ENCODE data around the gene TRAPPC4.

DNA sequence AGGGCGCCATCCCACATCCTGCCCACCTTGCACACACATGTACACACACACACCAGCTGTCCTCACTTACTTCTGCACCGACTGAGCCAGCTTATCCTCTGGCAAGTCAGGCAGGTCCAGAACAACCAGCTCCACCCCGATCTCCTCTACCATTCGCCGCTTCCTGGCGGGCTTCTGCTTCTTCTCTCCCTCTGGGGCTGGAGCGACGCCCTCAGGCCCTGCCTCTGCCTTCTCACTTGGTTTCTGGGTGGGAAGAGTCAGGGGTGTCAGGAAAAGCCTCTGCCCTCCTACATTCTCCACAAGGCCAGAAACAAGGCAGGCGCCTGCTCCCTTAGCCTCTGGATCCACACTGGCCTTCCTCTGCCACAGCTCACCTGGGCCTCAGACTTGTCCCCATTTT, 30.1 kb downstream of the TRAPPC4 start:
- TF ChIP-seq, protein P1, sequence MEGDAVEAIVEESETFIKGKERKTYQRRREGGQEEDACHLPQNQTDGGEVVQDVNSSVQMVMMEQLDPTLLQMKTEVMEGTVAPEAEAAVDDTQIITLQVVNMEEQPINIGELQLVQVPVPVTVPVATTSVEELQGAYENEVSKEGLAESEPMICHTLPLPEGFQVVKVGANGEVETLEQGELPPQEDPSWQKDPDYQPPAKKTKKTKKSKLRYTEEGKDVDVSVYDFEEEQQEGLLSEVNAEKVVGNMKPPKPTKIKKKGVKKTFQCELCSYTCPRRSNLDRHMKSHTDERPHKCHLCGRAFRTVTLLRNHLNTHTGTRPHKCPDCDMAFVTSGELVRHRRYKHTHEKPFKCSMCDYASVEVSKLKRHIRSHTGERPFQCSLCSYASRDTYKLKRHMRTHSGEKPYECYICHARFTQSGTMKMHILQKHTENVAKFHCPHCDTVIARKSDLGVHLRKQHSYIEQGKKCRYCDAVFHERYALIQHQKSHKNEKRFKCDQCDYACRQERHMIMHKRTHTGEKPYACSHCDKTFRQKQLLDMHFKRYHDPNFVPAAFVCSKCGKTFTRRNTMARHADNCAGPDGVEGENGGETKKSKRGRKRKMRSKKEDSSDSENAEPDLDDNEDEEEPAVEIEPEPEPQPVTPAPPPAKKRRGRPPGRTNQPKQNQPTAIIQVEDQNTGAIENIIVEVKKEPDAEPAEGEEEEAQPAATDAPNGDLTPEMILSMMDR (IDR thresholded peaks at IDR 0.05; ENCODE audit: control extremely low read depth in 1 of 3, insufficient read depth in 1 of 3, low read depth in 1 of 3, low read length in 3 of 3), result no peak
- TF ChIP-seq MAFK (IDR thresholded peaks at IDR 0.05; ENCODE audit: low read depth, low read length) (no peak), EZH2 (IDR thresholded peaks at IDR 0.05; ENCODE audit: low read depth, low read length, severe bottlenecking) (no peak), POLR2AphosphoS5 (IDR thresholded peaks at IDR 0.05; ENCODE audit: low read depth, low read length) (no peak), TAF1 (IDR thresholded peaks at IDR 0.05; ENCODE audit: low read depth, low read length) (no peak), PHF8 (conservative IDR thresholded peaks at IDR 0.05; ENCODE audit: low read depth, low read length) (no peak), POLR2A (IDR thresholded peaks at IDR 0.05; ENCODE audit: control extremely low read depth in 1 of 2, low read depth in 2 of 2, low read length in 2 of 2) (no peak)
- TF ChIP-seq, protein P2, sequence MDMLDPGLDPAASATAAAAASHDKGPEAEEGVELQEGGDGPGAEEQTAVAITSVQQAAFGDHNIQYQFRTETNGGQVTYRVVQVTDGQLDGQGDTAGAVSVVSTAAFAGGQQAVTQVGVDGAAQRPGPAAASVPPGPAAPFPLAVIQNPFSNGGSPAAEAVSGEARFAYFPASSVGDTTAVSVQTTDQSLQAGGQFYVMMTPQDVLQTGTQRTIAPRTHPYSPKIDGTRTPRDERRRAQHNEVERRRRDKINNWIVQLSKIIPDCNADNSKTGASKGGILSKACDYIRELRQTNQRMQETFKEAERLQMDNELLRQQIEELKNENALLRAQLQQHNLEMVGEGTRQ (IDR thresholded peaks at IDR 0.05; ENCODE audit: low read length), result no peak
- TF ChIP-seq, protein P3, sequence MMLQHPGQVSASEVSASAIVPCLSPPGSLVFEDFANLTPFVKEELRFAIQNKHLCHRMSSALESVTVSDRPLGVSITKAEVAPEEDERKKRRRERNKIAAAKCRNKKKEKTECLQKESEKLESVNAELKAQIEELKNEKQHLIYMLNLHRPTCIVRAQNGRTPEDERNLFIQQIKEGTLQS (IDR thresholded peaks at IDR 0.05; ENCODE audit: insufficient read depth, low read depth, low read length), result no peak
- TF ChIP-seq, protein P4, sequence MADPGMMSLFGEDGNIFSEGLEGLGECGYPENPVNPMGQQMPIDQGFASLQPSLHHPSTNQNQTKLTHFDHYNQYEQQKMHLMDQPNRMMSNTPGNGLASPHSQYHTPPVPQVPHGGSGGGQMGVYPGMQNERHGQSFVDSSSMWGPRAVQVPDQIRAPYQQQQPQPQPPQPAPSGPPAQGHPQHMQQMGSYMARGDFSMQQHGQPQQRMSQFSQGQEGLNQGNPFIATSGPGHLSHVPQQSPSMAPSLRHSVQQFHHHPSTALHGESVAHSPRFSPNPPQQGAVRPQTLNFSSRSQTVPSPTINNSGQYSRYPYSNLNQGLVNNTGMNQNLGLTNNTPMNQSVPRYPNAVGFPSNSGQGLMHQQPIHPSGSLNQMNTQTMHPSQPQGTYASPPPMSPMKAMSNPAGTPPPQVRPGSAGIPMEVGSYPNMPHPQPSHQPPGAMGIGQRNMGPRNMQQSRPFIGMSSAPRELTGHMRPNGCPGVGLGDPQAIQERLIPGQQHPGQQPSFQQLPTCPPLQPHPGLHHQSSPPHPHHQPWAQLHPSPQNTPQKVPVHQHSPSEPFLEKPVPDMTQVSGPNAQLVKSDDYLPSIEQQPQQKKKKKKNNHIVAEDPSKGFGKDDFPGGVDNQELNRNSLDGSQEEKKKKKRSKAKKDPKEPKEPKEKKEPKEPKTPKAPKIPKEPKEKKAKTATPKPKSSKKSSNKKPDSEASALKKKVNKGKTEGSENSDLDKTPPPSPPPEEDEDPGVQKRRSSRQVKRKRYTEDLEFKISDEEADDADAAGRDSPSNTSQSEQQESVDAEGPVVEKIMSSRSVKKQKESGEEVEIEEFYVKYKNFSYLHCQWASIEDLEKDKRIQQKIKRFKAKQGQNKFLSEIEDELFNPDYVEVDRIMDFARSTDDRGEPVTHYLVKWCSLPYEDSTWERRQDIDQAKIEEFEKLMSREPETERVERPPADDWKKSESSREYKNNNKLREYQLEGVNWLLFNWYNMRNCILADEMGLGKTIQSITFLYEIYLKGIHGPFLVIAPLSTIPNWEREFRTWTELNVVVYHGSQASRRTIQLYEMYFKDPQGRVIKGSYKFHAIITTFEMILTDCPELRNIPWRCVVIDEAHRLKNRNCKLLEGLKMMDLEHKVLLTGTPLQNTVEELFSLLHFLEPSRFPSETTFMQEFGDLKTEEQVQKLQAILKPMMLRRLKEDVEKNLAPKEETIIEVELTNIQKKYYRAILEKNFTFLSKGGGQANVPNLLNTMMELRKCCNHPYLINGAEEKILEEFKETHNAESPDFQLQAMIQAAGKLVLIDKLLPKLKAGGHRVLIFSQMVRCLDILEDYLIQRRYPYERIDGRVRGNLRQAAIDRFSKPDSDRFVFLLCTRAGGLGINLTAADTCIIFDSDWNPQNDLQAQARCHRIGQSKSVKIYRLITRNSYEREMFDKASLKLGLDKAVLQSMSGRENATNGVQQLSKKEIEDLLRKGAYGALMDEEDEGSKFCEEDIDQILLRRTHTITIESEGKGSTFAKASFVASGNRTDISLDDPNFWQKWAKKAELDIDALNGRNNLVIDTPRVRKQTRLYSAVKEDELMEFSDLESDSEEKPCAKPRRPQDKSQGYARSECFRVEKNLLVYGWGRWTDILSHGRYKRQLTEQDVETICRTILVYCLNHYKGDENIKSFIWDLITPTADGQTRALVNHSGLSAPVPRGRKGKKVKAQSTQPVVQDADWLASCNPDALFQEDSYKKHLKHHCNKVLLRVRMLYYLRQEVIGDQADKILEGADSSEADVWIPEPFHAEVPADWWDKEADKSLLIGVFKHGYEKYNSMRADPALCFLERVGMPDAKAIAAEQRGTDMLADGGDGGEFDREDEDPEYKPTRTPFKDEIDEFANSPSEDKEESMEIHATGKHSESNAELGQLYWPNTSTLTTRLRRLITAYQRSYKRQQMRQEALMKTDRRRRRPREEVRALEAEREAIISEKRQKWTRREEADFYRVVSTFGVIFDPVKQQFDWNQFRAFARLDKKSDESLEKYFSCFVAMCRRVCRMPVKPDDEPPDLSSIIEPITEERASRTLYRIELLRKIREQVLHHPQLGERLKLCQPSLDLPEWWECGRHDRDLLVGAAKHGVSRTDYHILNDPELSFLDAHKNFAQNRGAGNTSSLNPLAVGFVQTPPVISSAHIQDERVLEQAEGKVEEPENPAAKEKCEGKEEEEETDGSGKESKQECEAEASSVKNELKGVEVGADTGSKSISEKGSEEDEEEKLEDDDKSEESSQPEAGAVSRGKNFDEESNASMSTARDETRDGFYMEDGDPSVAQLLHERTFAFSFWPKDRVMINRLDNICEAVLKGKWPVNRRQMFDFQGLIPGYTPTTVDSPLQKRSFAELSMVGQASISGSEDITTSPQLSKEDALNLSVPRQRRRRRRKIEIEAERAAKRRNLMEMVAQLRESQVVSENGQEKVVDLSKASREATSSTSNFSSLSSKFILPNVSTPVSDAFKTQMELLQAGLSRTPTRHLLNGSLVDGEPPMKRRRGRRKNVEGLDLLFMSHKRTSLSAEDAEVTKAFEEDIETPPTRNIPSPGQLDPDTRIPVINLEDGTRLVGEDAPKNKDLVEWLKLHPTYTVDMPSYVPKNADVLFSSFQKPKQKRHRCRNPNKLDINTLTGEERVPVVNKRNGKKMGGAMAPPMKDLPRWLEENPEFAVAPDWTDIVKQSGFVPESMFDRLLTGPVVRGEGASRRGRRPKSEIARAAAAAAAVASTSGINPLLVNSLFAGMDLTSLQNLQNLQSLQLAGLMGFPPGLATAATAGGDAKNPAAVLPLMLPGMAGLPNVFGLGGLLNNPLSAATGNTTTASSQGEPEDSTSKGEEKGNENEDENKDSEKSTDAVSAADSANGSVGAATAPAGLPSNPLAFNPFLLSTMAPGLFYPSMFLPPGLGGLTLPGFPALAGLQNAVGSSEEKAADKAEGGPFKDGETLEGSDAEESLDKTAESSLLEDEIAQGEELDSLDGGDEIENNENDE (IDR thresholded peaks at IDR 0.05; ENCODE audit: insufficient replicate concordance, low read length), result no peak
